Peyer's patch (tissue), 4 donors: Measurements from ENCODE around the gene TEAD3.

Experiments used
- CTCF ChIP-seq, 6 experiments: fragments of 450-650 bp in 4 of 6; fragments of 200-600 bp in 2 of 6; sonication (generic) in 1 of 6; IDR thresholded peaks; one replicate each; pipeline ENCODE4 v1.5.1; 2017 to 2019; ENCODE audit warnings: antibody characterized with exemption in 6 of 6, mild to moderate bottlenecking in 3 of 6, moderate library complexity in 1 of 6
- POLR2A ChIP-seq, 2 donors: fragments of 450-650 bp; IDR thresholded peaks; one replicate each; pipeline ENCODE4 v1.5.1; 2017; ENCODE audit warnings: antibody characterized with exemption in 2 of 2, mild to moderate bottlenecking in 2 of 2, moderate library complexity in 2 of 2

- TF ChIP-seq CTCF (IDR thresholded peaks at IDR 0.05) (no peak), POLR2A (IDR thresholded peaks at IDR 0.05) (no peak)
Observed at GRCh38 chr6:35490821-35491557, 5.9 kb downstream of the TEAD3 start.
